GM12878 (cell line): ENCODE measurements around the gene RAB22A. TPM values are rescaled to one million over a fixed set of nuclear protein-coding genes. Genes with fewer than 3 reads are reported as not detected.
A peak's percentile ranks its signal among the peaks of the same experiment; 100 is the strongest.

Experiments used
- ATAC-seq: fragments of 200-7000 bp; cut with Tn5 transposase; 3 replicates; pipeline ENCODE4 v1.9.1; 2020; ENCODE audit warnings: mild to moderate bottlenecking, moderate library complexity
- BruUV-seq: library from RNA; stranded (reverse); fragments of 400-500 nt; replicated peaks from 2 replicates; lab custom pipeline; 2021; lab: Mats Ljungman, UMichigan
- CTCF ChIA-PET: fragments of 300-600 bp; sonication (Branson Sonifier 250); formaldehyde crosslinking; extraction: SDS; loops from one replicate; lab custom pipeline; 2021; ENCODE audit warnings: inconsistent platforms; lab: Yijun Ruan, JAX
- POLR2A ChIA-PET: fragments of 350-600 bp; formaldehyde crosslinking; extraction: SDS; loops from one replicate; lab custom pipeline; 2021; ENCODE audit warnings: inconsistent platforms; lab: Charles Lee
- RAD21 ChIA-PET: fragments of 300-600 bp; sonication (Branson Sonifier 250); formaldehyde crosslinking; loops from one replicate; lab custom pipeline; 2023; ENCODE audit warnings: antibody characterized with exemption; ENCODE audit not compliant: unreplicated experiment; lab: Charles Lee
- SMC1A ChIA-PET: fragments of 300-600 bp; sonication (Branson Sonifier 250); formaldehyde crosslinking; loops from one replicate; lab custom pipeline; 2023; ENCODE audit not compliant: unreplicated experiment, uncharacterized antibody; lab: Charles Lee
- DNase-seq: peaks from one replicate; pipeline ENCODE4 v3.0.0-alpha.2; 2011; ENCODE audit warnings: low read depth, low spot score
- FAIRE-seq: peaks from 3 replicates; lab custom pipeline; 2011; peaks lifted over from hg19 to GRCh38; lab: Jason Lieb, UNC
- H2AFZ ChIP-seq: 2 replicates; pipeline ENCODE4 v1.6.0; 2011; ENCODE audit warnings: low read depth, low read length, control low read depth; ENCODE audit not compliant: control insufficient read depth
- H3K27ac ChIP-seq: 2 replicates; pipeline ENCODE4 v1.5.1; 2011; ENCODE audit warnings: control low read depth; ENCODE audit not compliant: control insufficient read depth, insufficient read depth
- H3K27me3 ChIP-seq, 2 experiments: replicated peaks in 1 of 2; 2 replicates each; pipeline versions ENCODE4 v1.6.0 to v1.6.1; 2011; ENCODE audit warnings: low read length in 1 of 2; ENCODE audit not compliant: control insufficient read depth in 2 of 2, insufficient read depth in 2 of 2
- H3K36me3 ChIP-seq, 2 experiments: 2 replicates each; pipeline ENCODE4 v1.5.1; 2011; ENCODE audit warnings: low read length in 1 of 2; ENCODE audit not compliant: control insufficient read depth in 2 of 2, insufficient read depth in 2 of 2
- H3K4me1 ChIP-seq: 2 replicates; pipeline ENCODE4 v1.6.1; 2011; ENCODE audit warnings: mild to moderate bottlenecking, low read length, moderate library complexity, mixed read lengths; ENCODE audit not compliant: control insufficient read depth, insufficient read depth
- H3K4me2 ChIP-seq: 2 replicates; pipeline ENCODE4 v1.6.0; 2011; ENCODE audit warnings: control low read depth; ENCODE audit not compliant: control insufficient read depth, insufficient read depth
- H3K4me3 ChIP-seq: fragments of 200-600 bp; sonication (generic); 2 replicates; pipeline ENCODE4 v1.5.1; 2016
- H3K79me2 ChIP-seq: 2 replicates; pipeline ENCODE4 v1.6.0; 2011; ENCODE audit warnings: low read length; ENCODE audit not compliant: control insufficient read depth, insufficient read depth
- H3K9ac ChIP-seq: 2 replicates; pipeline ENCODE4 v1.8.0; 2011; ENCODE audit warnings: low read length, control low read depth, mixed read lengths; ENCODE audit not compliant: control insufficient read depth, insufficient read depth
- H3K9me3 ChIP-seq: replicated peaks from 3 replicates; pipeline ENCODE4 v1.5.1; 2011; ENCODE audit warnings: mild to moderate bottlenecking, low read length; ENCODE audit not compliant: control insufficient read depth, insufficient read depth
- H4K20me1 ChIP-seq: 2 replicates; pipeline ENCODE4 v1.6.0; 2011; ENCODE audit not compliant: control insufficient read depth, insufficient read depth
- E2F8 ChIP-seq: fragments of 450-650 bp; IDR thresholded peaks from 2 replicates; pipeline ENCODE4 v1.6.1; 2018; ENCODE audit warnings: mild to moderate bottlenecking, low read depth, moderate library complexity; ENCODE audit not compliant: partially characterized antibody
- FOXK2 ChIP-seq: fragments of 450-650 bp; IDR thresholded peaks from 2 replicates; pipeline ENCODE4 v1.6.1; 2017; ENCODE audit warnings: mild to moderate bottlenecking, moderate library complexity
- JUNB ChIP-seq: IDR thresholded peaks from 2 replicates; pipeline ENCODE4 v1.6.1; 2016; ENCODE audit warnings: antibody characterized with exemption, mild to moderate bottlenecking
- SIN3A ChIP-seq: IDR thresholded peaks from 2 replicates; pipeline ENCODE4 v1.6.1; 2012; ENCODE audit warnings: low read depth, low read length, improper control_type of control experiment
- USF1 ChIP-seq: IDR thresholded peaks from 2 replicates; pipeline ENCODE4 v1.6.1; 2011; ENCODE audit warnings: borderline replicate concordance, low read depth, mild to moderate bottlenecking, moderate library complexity, mixed read lengths, low read length; ENCODE audit not compliant: insufficient read depth; ENCODE audit errors: extremely low read length
- WGBS: methylation state at CpG from one replicate; pipeline ENCODE4 v1.1.6; 2016; ENCODE audit warnings: low lambda C conversion rate; ENCODE audit not compliant: insufficient replicate concordance, insufficient coverage; ENCODE audit errors: missing lambda C conversion rate; 5-methylcytosine and 5-hydroxymethylcytosine counted together
- in situ Hi-C: fragments of 300-500 bp; cut with MboI; formaldehyde crosslinking; loops from 9 replicates; pipeline ENCODE4 v1.14.3; 2018; ENCODE audit warnings: mixed read lengths
- intact Hi-C: fragments of 100-400 bp; cut with micrococcal nuclease; formaldehyde crosslinking; loops from one replicate; pipeline ENCODE4 v1.14.2; 2022; ENCODE audit not compliant: unreplicated experiment
- polyA plus RNA-seq, 11 experiments: library from polyadenylated mRNA; depleted of rRNA in 4 of 11; unstranded in 6 of 11; stranded (reverse) in 5 of 11; fragments of >200 nt; fragmentation: Nextera tagmentation in 4 of 11; fragmentation: Illumina TruSeq in 1 of 11; extraction: Ambion mirVana in 4 of 11; extraction: Trizol in 1 of 11; gene quantifications; 1 replicate in 1 of 11; 2 replicates in 10 of 11; pipeline versions ENCODE4 v1.2.1 to v1.2.3, GENCODE V29; 2011 to 2016; ENCODE audit warnings: inconsistent platforms in 2 of 11, missing spikeins in 2 of 11, low read depth in 1 of 11
- total RNA-seq, 4 experiments: library from RNA; depleted of rRNA in 3 of 4; stranded (reverse); fragments of >200 nt in 3 of 4; fragmentation: Illumina TruSeq in 1 of 4; extraction: Trizol in 1 of 4; gene quantifications; 2 replicates each; pipeline versions ENCODE4 v1.2.1 to v1.2.3, GENCODE V29; 2013 to 2021
- TF ChIP-seq, protein P1 (sequence below): fragments of 450-650 bp; IDR thresholded peaks from 2 replicates; pipeline ENCODE4 v1.6.1; 2017; ENCODE audit warnings: mild to moderate bottlenecking

The RAB22A gene
- total and polyA plus RNA-seq, 10 of the 15 experiments (the other 5 are each of a cell fraction or from before 2014, with no cell fraction given), result 2.7 to 12.0 (median 10.0) TPM

DNA sequence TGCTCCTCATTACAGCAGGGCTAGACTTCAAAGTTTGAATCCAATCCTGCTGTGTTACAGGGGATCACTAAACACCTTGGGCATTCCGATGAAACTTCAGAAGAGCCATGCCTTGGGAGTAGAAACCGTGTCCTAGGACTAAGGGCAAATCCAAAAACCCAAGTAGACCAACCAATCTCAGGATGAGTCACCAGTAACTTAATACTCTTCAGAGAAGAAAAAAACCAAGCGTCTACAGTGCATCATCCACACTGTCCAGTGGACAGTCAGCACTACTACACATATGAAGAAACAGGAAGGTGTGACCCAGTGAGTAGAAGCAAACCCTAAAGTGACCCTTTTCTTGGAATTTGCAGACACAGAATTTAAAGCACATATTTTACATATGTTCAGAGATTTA, 40.1 kb downstream of the RAB22A start (continued):
- TF ChIP-seq, protein P1, sequence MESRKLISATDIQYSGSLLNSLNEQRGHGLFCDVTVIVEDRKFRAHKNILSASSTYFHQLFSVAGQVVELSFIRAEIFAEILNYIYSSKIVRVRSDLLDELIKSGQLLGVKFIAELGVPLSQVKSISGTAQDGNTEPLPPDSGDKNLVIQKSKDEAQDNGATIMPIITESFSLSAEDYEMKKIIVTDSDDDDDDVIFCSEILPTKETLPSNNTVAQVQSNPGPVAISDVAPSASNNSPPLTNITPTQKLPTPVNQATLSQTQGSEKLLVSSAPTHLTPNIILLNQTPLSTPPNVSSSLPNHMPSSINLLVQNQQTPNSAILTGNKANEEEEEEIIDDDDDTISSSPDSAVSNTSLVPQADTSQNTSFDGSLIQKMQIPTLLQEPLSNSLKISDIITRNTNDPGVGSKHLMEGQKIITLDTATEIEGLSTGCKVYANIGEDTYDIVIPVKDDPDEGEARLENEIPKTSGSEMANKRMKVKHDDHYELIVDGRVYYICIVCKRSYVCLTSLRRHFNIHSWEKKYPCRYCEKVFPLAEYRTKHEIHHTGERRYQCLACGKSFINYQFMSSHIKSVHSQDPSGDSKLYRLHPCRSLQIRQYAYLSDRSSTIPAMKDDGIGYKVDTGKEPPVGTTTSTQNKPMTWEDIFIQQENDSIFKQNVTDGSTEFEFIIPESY, result no peak
- no peak for TF ChIP-seq E2F8
- TF ChIP-seq USF1, result no peak
- TF ChIP-seq SIN3A, result no peak
- TF ChIP-seq, all 136 proteins: peak for 0

DNA sequence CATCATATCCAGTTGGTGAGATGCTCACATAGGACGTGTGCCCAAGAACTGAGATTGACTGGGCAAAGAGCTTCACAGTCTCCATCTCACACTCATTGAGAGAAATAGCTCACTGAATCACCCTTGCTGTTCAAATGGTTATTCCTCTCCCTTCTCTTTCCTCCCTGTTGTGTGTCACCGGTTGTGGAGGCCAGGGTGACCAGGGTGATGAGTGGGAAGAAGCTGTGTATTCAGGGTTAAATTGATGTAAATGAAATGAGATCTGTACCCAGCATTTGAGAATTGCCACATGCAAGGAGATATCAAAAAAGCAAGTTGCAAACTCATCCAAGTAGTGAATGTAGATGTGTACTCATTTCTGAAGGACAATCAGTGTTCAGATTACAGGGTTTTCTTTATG, 43.0 kb downstream of the RAB22A start:
- Histone ChIP-seq H3K79me2 (no peaks in the 10 kb centered on the region), H3K4me3 (no peak overlapping the region), H2AFZ (no peak overlapping the region), H3K4me2 (no peak overlapping the region), H3K9ac (no peak overlapping the region), H3K4me1 (no peaks in the 10 kb centered on the region), H3K27me3 (no peaks in the 10 kb centered on the region), H4K20me1 (no peaks in the 10 kb centered on the region), H3K27ac (no peak overlapping the region), H3K9me3 (no peaks in the 10 kb centered on the region), H3K36me3 (peaks cover 2 to 15% of the 10 kb centered on the region in 2 experiments)
- no peak for ATAC-seq
- TF ChIP-seq FOXK2, result no peak
- TF ChIP-seq JUNB, result peak; percentile 28; the same call in 1 of the 2 replicates
- FAIRE-seq, result no peak
- ChIA-PET SMC1A (interaction anchor here (2.8 kb wide), 1 partner anchor 11 kb away, joined by 10 read pairs; no protein-coding TSS in a partner anchor), RAD21 (no interaction called here), POLR2A (no interaction called here), CTCF (interaction anchor here (0.5 to 1.1 kb wide), 2 partner anchors 113 to 118 kb away, joined by 3 read pairs; no protein-coding TSS in a partner anchor)
- WGBS, result 28% methylated on average over 2 of the region's 2 CpGs
- BruUV-seq, result no TSS peak
- intact Hi-C loops, result no loop called here
- DNase-seq, result no peak
- in situ Hi-C loops, result no loop called here
